ENCODE data around the gene PDILT.

Gene PDILT

DNA sequence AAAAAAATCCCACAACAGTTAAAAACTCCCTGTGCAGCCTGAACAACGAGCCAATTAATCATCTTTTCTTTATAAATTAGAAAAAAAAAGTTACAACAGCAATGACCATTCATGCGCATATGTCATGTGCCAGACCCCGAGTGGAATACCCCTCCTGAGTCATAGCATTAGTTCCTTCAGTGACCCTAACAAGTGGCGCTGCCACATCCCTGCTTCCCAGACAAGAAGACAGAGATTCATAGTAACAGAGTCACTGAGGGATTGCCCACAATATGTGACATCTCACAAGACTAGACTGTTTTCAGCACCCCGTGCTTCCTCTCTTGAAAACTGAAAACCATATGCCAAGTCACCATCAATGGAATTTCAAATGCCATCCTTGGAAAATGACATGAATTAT, 59.9 kb downstream of the PDILT start:
- TF ChIP-seq PAX5 (IDR thresholded peaks at IDR 0.05; ENCODE audit: insufficient read depth, low read length, severe bottlenecking) = no peak
- TF ChIP-seq POU2F2 (IDR thresholded peaks at IDR 0.05; ENCODE audit: low read depth, low read length) = no peak
- no peak for TF ChIP-seq TAF1 (IDR thresholded peaks at IDR 0.05; ENCODE audit: low read depth, low read length)
- TF ChIP-seq SPI1 (IDR thresholded peaks at IDR 0.05; ENCODE audit: low read depth, low read length) = no peak
- TF ChIP-seq POLR2AphosphoS5 (IDR thresholded peaks at IDR 0.05; ENCODE audit: low read depth, low read length) = no peak
- TF ChIP-seq POLR2A (IDR thresholded peaks at IDR 0.05; ENCODE audit: low read depth, low read length) = no peak

DNA sequence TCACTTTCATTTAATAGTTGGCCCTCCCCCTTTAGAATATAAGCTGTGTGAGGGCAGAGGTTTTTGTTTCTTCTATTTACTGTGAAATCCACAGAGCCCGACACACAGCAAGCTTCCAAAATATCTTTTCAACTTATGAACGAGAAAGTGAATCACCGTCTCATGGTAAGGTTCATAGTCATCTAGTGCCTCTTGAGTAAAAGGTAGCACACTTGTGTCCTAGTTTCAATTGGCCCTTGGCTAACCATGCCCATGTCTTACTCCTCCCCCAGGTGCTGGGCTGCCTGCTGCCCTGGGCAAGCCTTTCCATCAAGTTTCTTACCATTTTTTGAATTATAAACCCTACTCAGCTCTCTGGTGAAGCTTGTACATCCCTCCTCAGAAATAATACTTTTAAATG, 64.8 kb downstream of the PDILT start:
- FAIRE-seq = no peak
- TF ChIP-seq PAX5 (IDR thresholded peaks at IDR 0.05; ENCODE audit: insufficient read depth, low read length, severe bottlenecking) = no peak
- no peak for TF ChIP-seq POLR2A (IDR thresholded peaks at IDR 0.05; ENCODE audit: low read depth, low read length)
- no peak for TF ChIP-seq TAF1 (IDR thresholded peaks at IDR 0.05; ENCODE audit: low read depth, low read length)
- TF ChIP-seq POU2F2 (IDR thresholded peaks at IDR 0.05; ENCODE audit: low read depth, low read length) = no peak
- no peak for TF ChIP-seq POLR2AphosphoS5 (IDR thresholded peaks at IDR 0.05; ENCODE audit: low read depth, low read length)
- TF ChIP-seq SPI1 (IDR thresholded peaks at IDR 0.05; ENCODE audit: low read depth, low read length) = no peak
- no peak for DNase-seq (ENCODE audit: insufficient read length, low spot score)

More for the DNA sequence above, 59.9 kb downstream of the PDILT start:
- DNase-seq (ENCODE audit: insufficient read length, low spot score) (no peak), FAIRE-seq (no peak)

DNA sequence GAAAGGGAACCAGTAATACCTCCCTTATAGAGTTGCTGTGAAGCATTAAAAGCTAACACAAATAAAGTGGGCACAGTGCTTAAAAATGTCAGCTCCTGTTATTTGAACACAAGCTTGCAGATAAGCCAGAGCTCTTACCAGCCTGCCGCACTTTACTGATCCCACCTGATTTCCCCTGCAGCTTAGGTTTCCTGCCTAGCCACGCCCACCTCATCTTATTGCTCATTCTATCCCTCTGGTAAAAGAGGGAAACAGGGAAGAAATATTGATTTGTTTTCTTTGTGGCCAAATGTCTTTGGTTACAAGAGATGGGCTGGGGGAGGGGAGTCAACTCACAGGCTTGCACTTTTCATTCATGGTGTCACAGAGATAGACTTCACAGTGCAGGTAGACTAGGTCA, 67.6 kb downstream of the PDILT start:
- no peak for FAIRE-seq
- no peak for DNase-seq (ENCODE audit: insufficient read length, low spot score)
- TF ChIP-seq POLR2AphosphoS5 (IDR thresholded peaks at IDR 0.05; ENCODE audit: low read depth, low read length) = no peak
- TF ChIP-seq SPI1 (IDR thresholded peaks at IDR 0.05; ENCODE audit: low read depth, low read length) = no peak
- TF ChIP-seq TAF1 (IDR thresholded peaks at IDR 0.05; ENCODE audit: low read depth, low read length) = no peak
- no peak for TF ChIP-seq POU2F2 (IDR thresholded peaks at IDR 0.05; ENCODE audit: low read depth, low read length)
- no peak for TF ChIP-seq POLR2A (IDR thresholded peaks at IDR 0.05; ENCODE audit: low read depth, low read length)
- TF ChIP-seq PAX5 (IDR thresholded peaks at IDR 0.05; ENCODE audit: insufficient read depth, low read length, severe bottlenecking) = no peak

DNA sequence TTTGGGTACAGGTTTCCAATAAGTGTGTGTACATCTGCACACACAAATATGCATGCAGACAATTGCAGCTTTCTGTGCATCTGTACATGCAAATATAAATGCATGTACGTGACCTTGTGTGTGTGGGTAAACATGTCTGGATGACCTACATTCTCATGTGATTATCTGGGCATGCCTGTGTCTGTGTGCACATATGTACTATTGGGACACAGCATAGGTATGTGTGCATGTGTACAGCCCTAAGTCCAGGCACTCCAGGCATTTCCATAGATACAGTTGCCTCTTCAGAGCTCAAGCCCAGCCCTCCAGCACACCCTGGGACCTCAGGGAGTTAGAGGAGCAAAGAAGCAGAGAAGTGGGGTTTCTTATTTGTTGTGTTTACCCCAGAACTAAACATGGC, 70.1 kb downstream of the PDILT start:
- FAIRE-seq (no peak), DNase-seq (ENCODE audit: insufficient read length, low spot score) (no peak)
- TF ChIP-seq PAX5 (IDR thresholded peaks at IDR 0.05; ENCODE audit: insufficient read depth, low read length, severe bottlenecking) (no peak), POU2F2 (IDR thresholded peaks at IDR 0.05; ENCODE audit: low read depth, low read length) (no peak), TAF1 (IDR thresholded peaks at IDR 0.05; ENCODE audit: low read depth, low read length) (no peak), POLR2A (IDR thresholded peaks at IDR 0.05; ENCODE audit: low read depth, low read length) (no peak), SPI1 (IDR thresholded peaks at IDR 0.05; ENCODE audit: low read depth, low read length) (no peak), POLR2AphosphoS5 (IDR thresholded peaks at IDR 0.05; ENCODE audit: low read depth, low read length) (no peak)

DNA sequence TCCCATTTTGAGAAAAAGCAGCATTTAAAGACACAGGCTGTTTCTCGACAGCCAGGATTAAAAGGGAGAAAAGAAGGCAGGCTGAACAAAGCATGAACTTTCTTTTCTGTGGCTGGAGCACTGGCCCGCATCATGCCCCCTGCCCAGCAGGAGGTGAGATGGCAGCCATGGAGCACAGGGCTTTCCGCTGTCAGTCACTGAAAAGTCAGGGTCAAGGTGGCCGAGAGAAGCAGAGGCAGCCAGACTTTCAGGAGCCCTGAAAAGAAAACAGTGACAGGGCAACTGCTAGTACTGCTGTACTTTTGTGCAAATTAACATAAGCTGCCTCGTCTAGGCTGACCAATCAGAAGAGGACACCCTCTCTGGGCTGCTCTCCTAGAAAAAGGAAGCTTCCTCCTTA, 71.4 kb downstream of the PDILT start:
- TF ChIP-seq PAX5 (IDR thresholded peaks at IDR 0.05; ENCODE audit: insufficient read depth, low read length, severe bottlenecking) (no peak), POLR2AphosphoS5 (IDR thresholded peaks at IDR 0.05; ENCODE audit: low read depth, low read length) (no peak), POU2F2 (IDR thresholded peaks at IDR 0.05; ENCODE audit: low read depth, low read length) (no peak), TAF1 (IDR thresholded peaks at IDR 0.05; ENCODE audit: low read depth, low read length) (no peak), SPI1 (IDR thresholded peaks at IDR 0.05; ENCODE audit: low read depth, low read length) (no peak), POLR2A (IDR thresholded peaks at IDR 0.05; ENCODE audit: low read depth, low read length) (no peak)
- FAIRE-seq (no peak), DNase-seq (ENCODE audit: insufficient read length, low spot score) (no peak)

DNA sequence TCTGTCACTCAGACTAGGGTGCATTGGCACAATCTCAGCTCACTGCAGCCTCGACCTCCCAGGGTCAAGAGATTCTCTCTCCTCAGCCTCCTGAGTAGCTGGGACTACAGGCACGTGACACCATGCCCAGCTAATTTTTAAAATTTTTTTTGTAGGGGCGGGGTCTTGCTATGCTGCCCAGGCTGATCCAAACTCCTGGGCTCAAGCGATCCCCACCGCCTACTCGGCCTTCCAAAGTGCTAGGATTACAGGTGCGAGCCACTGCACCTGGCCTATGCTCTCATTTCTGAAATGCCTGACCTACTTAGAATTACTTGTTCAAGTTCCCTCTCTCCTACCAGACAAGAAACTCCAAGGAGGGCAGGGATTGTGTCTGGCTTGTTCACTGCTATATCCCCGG, 72.1 kb downstream of the PDILT start:
- no peak for TF ChIP-seq POU2F2 (IDR thresholded peaks at IDR 0.05; ENCODE audit: low read depth, low read length)
- TF ChIP-seq TAF1 (IDR thresholded peaks at IDR 0.05; ENCODE audit: low read depth, low read length) = no peak
- TF ChIP-seq POLR2AphosphoS5 (IDR thresholded peaks at IDR 0.05; ENCODE audit: low read depth, low read length) = no peak
- TF ChIP-seq PAX5 (IDR thresholded peaks at IDR 0.05; ENCODE audit: insufficient read depth, low read length, severe bottlenecking) = no peak
- FAIRE-seq (no peak), DNase-seq (ENCODE audit: insufficient read length, low spot score) (no peak)

DNA sequence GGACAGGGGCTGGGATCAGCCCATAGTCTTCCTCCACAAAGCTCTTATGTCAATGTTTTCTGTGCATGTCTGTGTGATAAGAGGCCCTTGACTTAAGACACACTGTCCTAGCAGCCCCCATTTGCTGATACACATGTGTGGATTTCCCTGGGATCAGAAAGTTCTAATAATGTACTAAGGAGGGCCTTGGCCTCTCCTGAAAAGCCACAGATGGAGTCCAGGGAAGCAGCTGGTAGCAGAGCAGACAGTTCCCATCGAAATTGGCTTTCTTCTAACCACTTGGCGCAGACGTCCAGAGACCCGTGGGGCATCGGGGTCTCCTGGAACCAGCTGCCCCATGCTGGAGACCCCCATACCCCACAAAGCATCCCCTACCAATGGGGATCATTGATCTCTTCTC, 72.9 kb downstream of the PDILT start:
- TF ChIP-seq POLR2AphosphoS5 (IDR thresholded peaks at IDR 0.05; ENCODE audit: low read depth, low read length) (no peak), SPI1 (IDR thresholded peaks at IDR 0.05; ENCODE audit: low read depth, low read length) (no peak), POLR2A (IDR thresholded peaks at IDR 0.05; ENCODE audit: low read depth, low read length) (no peak), POU2F2 (IDR thresholded peaks at IDR 0.05; ENCODE audit: low read depth, low read length) (no peak), PAX5 (IDR thresholded peaks at IDR 0.05; ENCODE audit: insufficient read depth, low read length, severe bottlenecking) (no peak), TAF1 (IDR thresholded peaks at IDR 0.05; ENCODE audit: low read depth, low read length) (no peak)
- no peak for DNase-seq (ENCODE audit: insufficient read length, low spot score)
- FAIRE-seq = no peak

DNA sequence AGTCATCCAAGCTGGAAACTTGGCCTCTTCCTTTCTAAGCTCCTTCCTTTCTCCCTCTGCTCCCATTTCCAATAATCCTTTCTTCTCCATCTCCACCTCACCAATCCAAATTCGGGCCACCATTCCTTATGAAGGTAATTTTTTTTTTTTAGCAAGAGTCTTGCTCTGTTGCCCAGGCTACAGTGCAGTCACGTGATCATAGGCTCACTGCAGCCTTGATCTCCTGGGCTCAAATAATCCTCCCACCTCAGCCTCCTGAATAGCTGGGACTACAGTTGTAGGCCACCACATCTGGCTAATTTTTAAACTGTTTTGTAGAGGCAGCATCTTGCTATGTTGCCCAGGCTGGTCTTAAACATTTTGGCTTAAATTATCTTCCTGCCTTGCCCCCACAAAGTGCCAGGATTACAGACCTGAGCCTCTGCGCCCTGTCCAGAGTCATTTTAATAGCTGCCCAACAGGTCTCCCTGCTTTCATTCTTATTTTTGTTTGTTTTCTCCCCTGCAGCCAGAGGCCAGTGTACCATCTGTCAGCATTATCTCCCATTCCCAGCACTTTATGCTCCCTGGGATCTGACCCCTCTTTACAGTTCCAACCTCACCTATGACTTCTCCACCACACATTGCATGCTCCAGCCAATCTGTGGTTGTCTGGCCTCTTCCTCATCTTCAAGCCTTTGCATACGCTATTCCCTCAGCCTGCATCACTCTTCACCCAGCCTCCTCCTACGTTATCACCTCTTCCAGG, 75.0 kb downstream of the PDILT start:
- FAIRE-seq = no peak
- no peak for DNase-seq (ENCODE audit: insufficient read length, low spot score)

DNA sequence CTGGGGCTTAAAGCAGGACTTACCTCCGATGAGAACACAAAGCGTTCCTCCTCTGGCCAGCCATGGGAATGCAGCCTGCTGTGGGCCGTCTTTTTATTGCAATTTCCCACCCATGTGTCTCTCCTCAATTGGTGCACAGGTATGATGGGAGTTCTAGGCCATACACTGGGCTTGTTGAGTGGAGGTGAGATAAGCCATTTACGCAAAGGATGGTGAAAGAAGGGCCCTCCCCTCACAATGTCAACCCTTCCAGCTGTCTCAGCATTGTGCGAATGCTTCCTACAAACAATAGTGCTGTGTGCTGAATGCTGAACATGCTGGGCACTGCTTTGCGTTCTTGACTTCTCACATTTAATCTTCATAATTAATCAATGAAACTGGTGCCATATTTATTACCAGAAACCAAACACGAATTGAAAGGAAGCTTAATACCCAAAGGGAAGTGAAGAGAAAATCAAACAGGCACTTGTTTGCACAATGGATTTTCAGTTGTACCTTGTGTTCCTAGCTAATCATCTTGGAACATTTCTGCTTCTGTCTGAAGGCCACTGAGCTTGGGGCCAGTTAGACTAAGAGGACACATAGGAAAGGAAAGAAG, 77.0 kb downstream of the PDILT start, which contains the start of gene GP2:
GP2 (minus strand) TSS at position 70 of the 598 bp plus-strand sequence. CDS start 1,082 bp downstream, outside the sequence.
- TF ChIP-seq TAF1 (IDR thresholded peaks at IDR 0.05; ENCODE audit: low read depth, low read length) (no peak), SPI1 (IDR thresholded peaks at IDR 0.05; ENCODE audit: low read depth, low read length) (no peak), POLR2AphosphoS5 (IDR thresholded peaks at IDR 0.05; ENCODE audit: low read depth, low read length) (no peak), POLR2A (IDR thresholded peaks at IDR 0.05; ENCODE audit: low read depth, low read length) (no peak), POU2F2 (IDR thresholded peaks at IDR 0.05; ENCODE audit: low read depth, low read length) (no peak), PAX5 (IDR thresholded peaks at IDR 0.05; ENCODE audit: insufficient read depth, low read length, severe bottlenecking) (no peak)
- FAIRE-seq (no peak), DNase-seq (ENCODE audit: insufficient read length, low spot score) (no peak)

More for the DNA sequence above, 75.0 kb downstream of the PDILT start:
- TF ChIP-seq POU2F2 (IDR thresholded peaks at IDR 0.05; ENCODE audit: low read depth, low read length) (no peak), POLR2AphosphoS5 (IDR thresholded peaks at IDR 0.05; ENCODE audit: low read depth, low read length) (no peak), PAX5 (IDR thresholded peaks at IDR 0.05; ENCODE audit: insufficient read depth, low read length, severe bottlenecking) (no peak), SPI1 (IDR thresholded peaks at IDR 0.05; ENCODE audit: low read depth, low read length) (no peak), POLR2A (IDR thresholded peaks at IDR 0.05; ENCODE audit: low read depth, low read length) (no peak), TAF1 (IDR thresholded peaks at IDR 0.05; ENCODE audit: low read depth, low read length) (no peak)

Measured in GM12891 (cell line).